ENCODE measurements around the gene LYRM4. TPM values are rescaled to one million over a fixed set of nuclear protein-coding genes. Genes with fewer than 3 reads are reported as not detected.

Gene LYRM4
- total and polyA plus RNA-seq, 8 donors, result 8.7 to 14.9 (median 12.6) TPM

DNA sequence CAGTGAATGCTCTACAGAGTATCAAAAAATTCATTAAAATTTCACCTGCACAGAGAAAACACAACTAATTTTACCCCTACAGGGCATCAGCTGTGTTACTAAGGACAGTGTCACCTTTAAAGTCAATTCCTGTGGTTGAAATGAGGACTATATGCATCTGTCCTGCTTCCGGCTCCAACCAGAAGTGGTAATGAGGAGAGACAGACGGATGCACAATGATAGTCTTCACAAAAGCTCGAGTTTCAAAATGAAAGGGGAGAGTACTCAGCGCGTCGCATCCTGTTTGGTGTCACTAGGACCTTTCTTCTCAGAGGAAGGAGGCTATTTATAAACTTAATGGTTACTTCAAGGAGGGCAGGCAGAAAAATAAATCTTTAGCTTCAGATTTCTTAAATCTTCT lies 86.5 kb downstream of the LYRM4 start:
- TF ChIP-seq, protein P1, sequence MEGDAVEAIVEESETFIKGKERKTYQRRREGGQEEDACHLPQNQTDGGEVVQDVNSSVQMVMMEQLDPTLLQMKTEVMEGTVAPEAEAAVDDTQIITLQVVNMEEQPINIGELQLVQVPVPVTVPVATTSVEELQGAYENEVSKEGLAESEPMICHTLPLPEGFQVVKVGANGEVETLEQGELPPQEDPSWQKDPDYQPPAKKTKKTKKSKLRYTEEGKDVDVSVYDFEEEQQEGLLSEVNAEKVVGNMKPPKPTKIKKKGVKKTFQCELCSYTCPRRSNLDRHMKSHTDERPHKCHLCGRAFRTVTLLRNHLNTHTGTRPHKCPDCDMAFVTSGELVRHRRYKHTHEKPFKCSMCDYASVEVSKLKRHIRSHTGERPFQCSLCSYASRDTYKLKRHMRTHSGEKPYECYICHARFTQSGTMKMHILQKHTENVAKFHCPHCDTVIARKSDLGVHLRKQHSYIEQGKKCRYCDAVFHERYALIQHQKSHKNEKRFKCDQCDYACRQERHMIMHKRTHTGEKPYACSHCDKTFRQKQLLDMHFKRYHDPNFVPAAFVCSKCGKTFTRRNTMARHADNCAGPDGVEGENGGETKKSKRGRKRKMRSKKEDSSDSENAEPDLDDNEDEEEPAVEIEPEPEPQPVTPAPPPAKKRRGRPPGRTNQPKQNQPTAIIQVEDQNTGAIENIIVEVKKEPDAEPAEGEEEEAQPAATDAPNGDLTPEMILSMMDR (IDR thresholded peaks at IDR 0.05), result no peak
- whole genome bisulfite sequencing, 2 donors, result 71 to 81% methylated on average over 6 of the region's 6 CpGs
- no peaks in the 10 kb centered on the region for H3K36me3 ChIP-seq
- H3K4me3 ChIP-seq, result no peak overlapping the region
- ATAC-seq, result peak in 2 of 4 donors; percentile 27 to 33
- no peaks in the 10 kb centered on the region for H3K9me3 ChIP-seq
- FAIRE-seq, result no peak
- no peaks in the 10 kb centered on the region for H3K4me1 ChIP-seq
- no peaks in the 10 kb centered on the region for H3K27me3 ChIP-seq
- intact Hi-C loops (cut with DNase I), result no loop called here
- H3K27ac ChIP-seq, result no peak overlapping the region
- no peak for DNase-seq

- Histone ChIP-seq H3K27ac (no peak overlapping the region), H3K27me3 (no peaks in the 10 kb centered on the region), H3K4me3 (no peak overlapping the region), H3K9me3 (no peaks in the 10 kb centered on the region), H3K4me1 (no peaks in the 10 kb centered on the region), H3K36me3 (no peaks in the 10 kb centered on the region)
- no peak for DNase-seq
- intact Hi-C loops (cut with DNase I), result no loop called here
- no peak for ATAC-seq
- no peak for FAIRE-seq
- TF ChIP-seq, protein P1 (IDR thresholded peaks at IDR 0.05), result no peak
- 90 to 91% methylated on average over 3 of the region's 3 CpGs for WGBS, 2 donors
Measured at GRCh38 chr6:5173810-5174209, 86.9 kb downstream of the LYRM4 start.

DNA sequence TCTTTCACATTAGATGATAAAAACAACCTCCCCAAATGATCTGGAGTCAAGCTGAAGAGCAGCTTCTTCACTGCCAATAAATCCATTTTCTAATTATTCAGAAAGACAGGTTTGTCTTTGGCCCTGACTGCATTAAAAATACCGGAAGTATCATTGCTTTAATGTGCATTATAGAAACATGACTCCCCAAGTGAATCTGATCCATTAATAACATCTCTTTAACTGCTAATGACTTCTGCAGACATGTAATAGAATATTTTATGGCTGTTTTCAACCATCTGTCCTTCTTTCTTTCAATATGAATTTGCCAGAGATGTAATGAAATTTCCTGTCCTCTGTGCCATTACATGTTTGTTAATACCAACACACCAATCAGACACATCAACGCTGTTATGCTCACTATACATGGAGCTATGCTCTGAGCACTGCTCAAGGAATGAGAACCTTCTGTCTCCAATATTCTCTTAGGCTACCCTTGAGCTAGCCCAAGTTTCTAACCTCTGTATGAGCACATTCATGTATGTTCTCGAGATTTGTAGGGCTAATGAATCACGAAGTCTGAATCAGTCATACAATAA lies 87.8 kb downstream of the LYRM4 start:
- DNase-seq (no peak), ATAC-seq (no peak), FAIRE-seq (no peak)
- Histone ChIP-seq H3K36me3 (no peaks in the 10 kb centered on the region), H3K4me3 (no peak overlapping the region), H3K9me3 (no peaks in the 10 kb centered on the region), H3K4me1 (no peaks in the 10 kb centered on the region), H3K27me3 (no peaks in the 10 kb centered on the region), H3K27ac (no peak overlapping the region)
- 84 to 85% methylated on average over 4 of the region's 4 CpGs for WGBS, 2 donors
- TF ChIP-seq, protein P1 (IDR thresholded peaks at IDR 0.05), result no peak
- intact Hi-C loops (cut with DNase I), result no loop called here

DNA sequence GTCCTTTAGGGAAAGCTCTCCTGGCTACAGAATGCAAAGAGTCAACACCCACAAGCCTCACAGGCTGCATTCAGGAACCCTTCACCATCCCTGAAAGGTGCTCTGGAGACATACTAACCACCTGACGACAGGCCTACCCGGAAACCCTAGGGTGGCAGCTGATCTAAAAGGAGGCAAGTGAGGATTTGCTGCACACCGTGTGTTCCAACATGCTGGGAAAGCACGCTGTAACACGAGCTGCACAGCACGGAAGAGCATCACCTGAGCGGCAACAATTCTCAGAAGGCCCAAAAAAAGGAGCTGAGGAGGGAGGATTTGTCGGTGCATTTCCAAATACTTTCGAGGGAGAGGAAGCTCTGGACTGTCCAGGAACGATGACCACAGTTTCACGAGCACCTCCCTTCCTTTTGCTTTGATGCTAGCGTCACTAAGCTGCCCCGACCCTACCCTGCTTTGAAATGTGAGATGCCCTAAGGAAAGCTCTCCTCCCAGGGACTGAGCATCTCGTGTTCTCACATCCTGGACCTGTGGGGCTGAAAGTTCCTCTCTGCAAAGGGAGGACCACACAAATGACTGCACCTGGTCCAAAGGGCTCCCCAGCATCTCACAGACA lies 88.6 kb downstream of the LYRM4 start:
- intact Hi-C loops (cut with DNase I), result no loop called here
- H3K4me3 ChIP-seq, result no peak overlapping the region
- H3K27ac ChIP-seq, result no peak overlapping the region
- 79 to 80% methylated on average over 14 of the region's 14 CpGs for WGBS, 2 donors
- no peaks in the 10 kb centered on the region for H3K4me1 ChIP-seq
- FAIRE-seq (no peak), ATAC-seq (no peak), DNase-seq (no peak)
- no peaks in the 10 kb centered on the region for H3K27me3 ChIP-seq
- TF ChIP-seq, protein P1 (IDR thresholded peaks at IDR 0.05), result no peak
- no peaks in the 10 kb centered on the region for H3K9me3 ChIP-seq
- H3K36me3 ChIP-seq, result no peaks in the 10 kb centered on the region

DNA sequence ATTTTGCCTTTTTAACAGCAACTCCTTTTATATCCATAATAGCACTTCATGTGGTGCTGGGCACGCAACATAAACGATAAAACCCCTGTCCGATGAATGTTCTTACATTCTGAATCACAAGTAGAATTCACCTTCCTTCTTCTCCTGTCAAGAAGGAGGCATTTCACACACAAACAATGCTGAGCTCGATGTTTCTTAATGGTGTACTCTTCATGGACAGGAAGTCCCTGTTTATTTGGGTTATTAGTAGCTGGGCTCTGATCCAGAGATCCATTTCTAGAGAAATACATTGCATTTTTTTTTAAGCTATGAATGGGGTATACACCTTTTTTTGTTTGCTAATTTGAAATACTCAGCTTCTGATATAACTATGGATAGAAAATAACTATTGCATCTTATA lies 93.2 kb downstream of the LYRM4 start:
- Histone ChIP-seq H3K27me3 (no peaks in the 10 kb centered on the region), H3K36me3 (no peaks in the 10 kb centered on the region), H3K27ac (no peak overlapping the region), H3K4me1 (no peaks in the 10 kb centered on the region), H3K4me3 (no peak overlapping the region), H3K9me3 (no peaks in the 10 kb centered on the region)
- DNase-seq (no peak), ATAC-seq (no peak), FAIRE-seq (no peak)
- intact Hi-C loops (cut with DNase I), result no loop called here
- 81 to 84% methylated on average over 4 of the region's 4 CpGs for WGBS, 2 donors
- TF ChIP-seq, protein P1 (IDR thresholded peaks at IDR 0.05), result no peak
